Measurements from ENCODE around the gene ADAMTS2. TPM values are rescaled to one million over a fixed set of nuclear protein-coding genes. Genes with fewer than 3 reads are reported as not detected.
"Not testable (repeated sequence)": the region's sequence is repeated elsewhere in the genome, so short reads cannot be mapped to it uniquely, and the experiment has no call there.

The ADAMTS2 gene
- total RNA-seq, 1 experiment from 2014 or later = not detected

DNA sequence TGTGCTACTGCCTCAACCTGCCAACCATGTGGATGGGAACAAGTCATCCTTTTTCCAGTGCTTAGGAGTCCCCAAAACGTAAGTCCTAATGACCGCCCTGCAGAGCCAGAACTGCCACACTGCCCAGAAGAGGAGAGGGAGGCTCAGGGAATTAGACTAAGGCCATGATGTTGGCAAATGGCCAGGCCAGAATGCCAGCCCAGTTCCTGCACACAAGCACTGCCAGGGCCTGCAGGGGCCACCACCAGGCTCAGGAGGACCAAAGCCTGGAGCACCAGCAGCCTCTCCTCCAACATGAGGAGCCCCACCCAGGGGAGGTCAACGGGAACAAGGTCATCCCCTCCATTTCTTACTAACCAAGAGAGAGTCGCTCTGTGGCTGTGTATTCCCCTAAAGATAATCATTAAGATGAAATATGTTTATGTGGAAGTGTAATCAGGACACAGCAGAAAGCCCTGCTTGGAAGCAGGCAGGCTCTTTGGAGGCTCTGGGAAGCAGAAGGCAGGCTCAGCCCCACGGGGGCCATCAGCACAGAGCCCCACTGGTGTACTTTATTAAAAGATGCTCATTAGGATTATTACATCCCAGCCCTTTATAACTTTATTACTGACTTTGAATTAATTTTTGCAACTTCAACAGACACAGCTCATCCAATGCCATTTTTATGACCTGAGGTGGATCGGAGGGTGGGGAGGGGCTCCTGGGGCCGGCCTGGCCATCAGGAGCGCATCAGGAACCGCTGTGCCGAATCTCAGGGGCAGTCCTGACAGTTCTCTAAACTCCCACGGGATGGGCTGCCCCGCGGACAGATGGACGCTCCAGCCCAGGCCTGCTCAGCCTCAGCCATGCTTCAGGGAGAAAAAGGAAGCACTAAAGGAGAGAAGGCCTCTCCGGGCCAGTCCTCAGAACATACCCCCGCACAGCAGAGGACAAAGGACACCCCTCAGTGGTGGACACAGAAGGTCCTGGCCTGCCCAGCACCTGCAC is 127.0 kb downstream of the ADAMTS2 start:
- Histone ChIP-seq H3K4me3 (ENCODE audit: low read length) (no peak overlapping the region), H3K9me3 (ENCODE audit: low read length) (no peaks in the 10 kb centered on the region), H3K27ac (ENCODE audit: low read length) (no peak overlapping the region), H3K4me2 (ENCODE audit: low read length) (no peak overlapping the region), H3F3A (ENCODE audit: low read length, unreplicated experiment) (no peaks in the 10 kb centered on the region), H4K20me1 (ENCODE audit: low read length) (no peaks in the 10 kb centered on the region), H3K9me2 (replicated peaks; ENCODE audit: low read length) (no peaks in the 10 kb centered on the region), H3K36me3 (ENCODE audit: low read depth, low read length) (no peaks in the 10 kb centered on the region), H3K9ac (ENCODE audit: low read length) (no peak overlapping the region), H3K4me1 (ENCODE audit: insufficient read depth, low read length) (no peaks in the 10 kb centered on the region), H3K27me3 (ENCODE audit: low read length) (no peaks in the 10 kb centered on the region; the same call in 1 of the 2 replicates), H3K79me2 (ENCODE audit: low read length) (no peaks in the 10 kb centered on the region), H2AFZ (ENCODE audit: low read length) (no peak overlapping the region)
- intact Hi-C loops (cut with micrococcal nuclease) = no loop called here
- ChIA-PET POLR2A (ENCODE audit: unreplicated experiment) (interaction anchor here (0.6 kb wide), 1 partner anchor 53 kb away, joined by 6 read pairs; no protein-coding TSS in a partner anchor), CTCF (no interaction called here)
- no TSS peak for BruUV-seq (replicated peaks)
- DNase-seq (no peak), ATAC-seq (no peak)
- TF ChIP-seq, protein P1, sequence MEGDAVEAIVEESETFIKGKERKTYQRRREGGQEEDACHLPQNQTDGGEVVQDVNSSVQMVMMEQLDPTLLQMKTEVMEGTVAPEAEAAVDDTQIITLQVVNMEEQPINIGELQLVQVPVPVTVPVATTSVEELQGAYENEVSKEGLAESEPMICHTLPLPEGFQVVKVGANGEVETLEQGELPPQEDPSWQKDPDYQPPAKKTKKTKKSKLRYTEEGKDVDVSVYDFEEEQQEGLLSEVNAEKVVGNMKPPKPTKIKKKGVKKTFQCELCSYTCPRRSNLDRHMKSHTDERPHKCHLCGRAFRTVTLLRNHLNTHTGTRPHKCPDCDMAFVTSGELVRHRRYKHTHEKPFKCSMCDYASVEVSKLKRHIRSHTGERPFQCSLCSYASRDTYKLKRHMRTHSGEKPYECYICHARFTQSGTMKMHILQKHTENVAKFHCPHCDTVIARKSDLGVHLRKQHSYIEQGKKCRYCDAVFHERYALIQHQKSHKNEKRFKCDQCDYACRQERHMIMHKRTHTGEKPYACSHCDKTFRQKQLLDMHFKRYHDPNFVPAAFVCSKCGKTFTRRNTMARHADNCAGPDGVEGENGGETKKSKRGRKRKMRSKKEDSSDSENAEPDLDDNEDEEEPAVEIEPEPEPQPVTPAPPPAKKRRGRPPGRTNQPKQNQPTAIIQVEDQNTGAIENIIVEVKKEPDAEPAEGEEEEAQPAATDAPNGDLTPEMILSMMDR (conservative IDR thresholded peaks at IDR 0.05; ENCODE audit: low read depth, low read length) = no peak
- TF ChIP-seq EZH2phosphoT487 (IDR thresholded peaks at IDR 0.05; ENCODE audit: borderline replicate concordance, low read length) (no peak), EZH2 (IDR thresholded peaks at IDR 0.05; ENCODE audit: low read length, unreplicated experiment) (no peak)

DNA sequence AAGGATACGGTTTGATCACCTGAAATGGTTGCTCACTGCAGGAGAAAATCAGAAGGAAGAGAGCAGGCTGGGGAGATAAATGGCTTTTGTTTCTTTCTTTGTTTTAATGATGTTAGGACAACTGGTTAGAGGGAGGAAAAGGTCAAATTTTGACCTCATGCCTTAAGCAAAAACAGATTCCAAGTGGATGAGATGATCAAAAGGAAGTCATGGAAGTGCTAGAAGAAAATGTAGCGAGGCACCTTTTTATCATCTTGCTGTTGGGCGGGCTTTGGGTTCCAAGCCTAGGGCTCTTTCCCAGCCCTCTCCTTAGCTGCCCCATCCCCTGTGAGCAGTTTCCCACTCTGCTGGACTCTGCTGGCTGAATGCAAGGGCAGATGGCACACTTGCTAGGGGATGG is 127.9 kb downstream of the ADAMTS2 start:
- no peaks in the 10 kb centered on the region; the same call in 1 of the 2 replicates for H3K27me3 ChIP-seq (ENCODE audit: low read length)
- no peak for ATAC-seq
- no peak overlapping the region for H3K4me3 ChIP-seq (ENCODE audit: low read length)
- no peaks in the 10 kb centered on the region for H3K79me2 ChIP-seq (ENCODE audit: low read length)
- no TSS peak for BruUV-seq (replicated peaks)
- H3K9me2 ChIP-seq (replicated peaks; ENCODE audit: low read length) = no peaks in the 10 kb centered on the region
- TF ChIP-seq, protein P1 (conservative IDR thresholded peaks at IDR 0.05; ENCODE audit: low read depth, low read length) = no peak
- TF ChIP-seq EZH2phosphoT487 (IDR thresholded peaks at IDR 0.05; ENCODE audit: borderline replicate concordance, low read length) = no peak
- TF ChIP-seq EZH2 (IDR thresholded peaks at IDR 0.05; ENCODE audit: low read length, unreplicated experiment) = no peak
- H4K20me1 ChIP-seq (ENCODE audit: low read length) = no peaks in the 10 kb centered on the region
- H2AFZ ChIP-seq (ENCODE audit: low read length) = no peak overlapping the region
- ChIA-PET CTCF (no interaction called here), POLR2A (ENCODE audit: unreplicated experiment) (no interaction called here)
- H3K4me2 ChIP-seq (ENCODE audit: low read length) = no peak overlapping the region
- no peaks in the 10 kb centered on the region for H3F3A ChIP-seq (ENCODE audit: low read length, unreplicated experiment)
- no peak overlapping the region for H3K27ac ChIP-seq (ENCODE audit: low read length)
- no peaks in the 10 kb centered on the region for H3K9me3 ChIP-seq (ENCODE audit: low read length)
- DNase-seq = no peak
- intact Hi-C loops (cut with micrococcal nuclease) = no loop called here
- H3K4me1 ChIP-seq (ENCODE audit: insufficient read depth, low read length) = no peaks in the 10 kb centered on the region
- H3K9ac ChIP-seq (ENCODE audit: low read length) = no peak overlapping the region
- H3K36me3 ChIP-seq (ENCODE audit: low read depth, low read length) = no peaks in the 10 kb centered on the region

DNA sequence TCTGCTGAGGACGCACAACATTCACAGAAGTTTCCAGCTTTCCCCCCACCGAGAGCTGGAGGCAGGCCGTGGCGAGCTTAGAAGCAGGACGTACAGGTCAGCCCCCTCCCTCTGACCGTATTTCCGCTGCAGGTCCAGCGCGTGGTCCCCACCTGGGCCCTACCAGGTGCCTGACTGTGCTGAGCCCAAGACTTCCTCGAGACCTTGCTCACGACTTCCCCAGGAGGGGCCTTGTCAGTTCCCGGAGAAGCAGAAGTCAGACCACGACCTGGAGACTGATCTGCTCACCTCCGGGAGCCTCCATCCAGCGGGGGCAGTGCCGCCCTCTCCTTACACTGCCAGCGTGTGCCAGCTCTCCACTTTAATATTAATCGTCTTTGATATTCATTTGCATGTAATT is 128.9 kb downstream of the ADAMTS2 start:
- H3K9me3 ChIP-seq (ENCODE audit: low read length); intact Hi-C loops (cut with micrococcal nuclease); POLR2A ChIA-PET (ENCODE audit: unreplicated experiment); H3K4me1 ChIP-seq (ENCODE audit: insufficient read depth, low read length); ATAC-seq; H2AFZ ChIP-seq (ENCODE audit: low read length); H3K79me2 ChIP-seq (ENCODE audit: low read length); H3K9ac ChIP-seq (ENCODE audit: low read length); H4K20me1 ChIP-seq (ENCODE audit: low read length); H3K9me2 ChIP-seq (replicated peaks; ENCODE audit: low read length); H3K4me3 ChIP-seq (ENCODE audit: low read length); CTCF ChIA-PET; H3K36me3 ChIP-seq (ENCODE audit: low read depth, low read length); H3K27me3 ChIP-seq (ENCODE audit: low read length); H3K4me2 ChIP-seq (ENCODE audit: low read length); H3F3A ChIP-seq (ENCODE audit: low read length, unreplicated experiment); H3K27ac ChIP-seq (ENCODE audit: low read length); DNase-seq; BruUV-seq (replicated peaks): not testable (repeated sequence)
